K562 (cell line): ENCODE results near the gene MBD3. TPM values are rescaled to one million over a fixed set of nuclear protein-coding genes. Genes with fewer than 3 reads are reported as not detected.
A peak's percentile ranks its signal among the peaks of the same experiment; 100 is the strongest.

Source experiments
- BDP1 ChIP-seq: IDR thresholded peaks from 3 replicates; pipeline ENCODE4 v1.6.1; 2011; ENCODE audit not compliant: insufficient read length, insufficient read depth
- CCAR2 ChIP-seq: fragments of 200-400 bp; formaldehyde crosslinking; IDR thresholded peaks from 2 replicates; pipeline ENCODE4 v1.6.1; 2017; ENCODE audit warnings: mild to moderate bottlenecking, low read depth, low read length
- EP400 ChIP-seq: fragments of 450-650 bp; IDR thresholded peaks from 2 replicates; pipeline ENCODE4 v1.6.1; 2017; ENCODE audit warnings: antibody characterized with exemption, mild to moderate bottlenecking, moderate library complexity
- ILF3 ChIP-seq: fragments of 450-650 bp; IDR thresholded peaks from 2 replicates; pipeline ENCODE4 v1.6.1; 2018; ENCODE audit warnings: antibody characterized with exemption, mild to moderate bottlenecking, moderate library complexity, borderline replicate concordance
- KAT8 ChIP-seq: fragments of 450-650 bp; IDR thresholded peaks from 2 replicates; pipeline ENCODE4 v1.6.1; 2016; ENCODE audit warnings: low read depth, mild to moderate bottlenecking
- LCOR ChIP-seq: sonication (generic); formaldehyde crosslinking; IDR thresholded peaks from 2 replicates; pipeline ENCODE4 v1.8.0; 2022; ENCODE audit warnings: mild to moderate bottlenecking, missing genetic modification reagents
- POLR2A ChIP-seq: fragments of 450-650 bp; conservative IDR thresholded peaks from 2 replicates; pipeline ENCODE4 v1.6.1; 2016
- RAD21 ChIP-seq, 2 experiments: fragments of 250-450 bp in 1 of 2; fragments of 450-650 bp in 1 of 2; sonication (Bioruptor Pico) in 1 of 2; formaldehyde crosslinking in 1 of 2; IDR thresholded peaks in 1 of 2; conservative IDR thresholded peaks in 1 of 2; 2 replicates each; pipeline versions ENCODE4 v1.4.0 to v1.8.0; 2020 to 2022; ENCODE audit warnings: mild to moderate bottlenecking in 2 of 2, moderate library complexity in 1 of 2
- RFX1 ChIP-seq: fragments of 450-650 bp; IDR thresholded peaks from 2 replicates; pipeline ENCODE4 v1.6.1; 2016; ENCODE audit warnings: mild to moderate bottlenecking, moderate library complexity
- SMARCE1 ChIP-seq: fragments of 450-650 bp; IDR thresholded peaks from 2 replicates; pipeline ENCODE4 v1.7.1; 2016; ENCODE audit warnings: mild to moderate bottlenecking
- STAT5A ChIP-seq: IDR thresholded peaks from 2 replicates; pipeline ENCODE4 v1.6.1; 2012; ENCODE audit warnings: low read length, inconsistent platforms, borderline replicate concordance
- ZNF584 ChIP-seq: fragments of 200-800 bp; sonication (Bioruptor generic); IDR thresholded peaks from 2 replicates; pipeline ENCODE4 v1.6.1; 2016; ENCODE audit warnings: low read depth, mild to moderate bottlenecking, missing genetic modification characterization, missing compliant biosample characterization
- ZNF695 ChIP-seq: fragments of 450-650 bp; formaldehyde crosslinking; IDR thresholded peaks from 2 replicates; pipeline ENCODE4 v1.4.0; 2020; ENCODE audit warnings: mild to moderate bottlenecking, moderate library complexity
- polyA plus RNA-seq, 8 experiments: library from polyadenylated mRNA; depleted of rRNA in 4 of 8; stranded (reverse) in 5 of 8; unstranded in 3 of 8; fragments of >200 nt; fragmentation: Nextera tagmentation in 2 of 8; fragmentation: Illumina TruSeq in 1 of 8; extraction: Ambion mirVana in 2 of 8; extraction: Trizol in 1 of 8; gene quantifications; 2 replicates each; pipeline versions ENCODE4 v1.2.1 to v1.2.3, GENCODE V29; 2011 to 2014; ENCODE audit warnings: inconsistent platforms in 1 of 8, missing spikeins in 1 of 8
- total RNA-seq, 7 experiments: library from RNA; depleted of rRNA in 6 of 7; stranded (reverse); fragments of >200 nt in 6 of 7; fragmentation: Illumina TruSeq in 2 of 7; extraction: Trizol in 2 of 7; gene quantifications; 2 replicates each; pipeline versions ENCODE4 v1.2.1 to v1.2.3, GENCODE V29; 2011 to 2021; ENCODE audit warnings: low replicate concordance in 1 of 7
- TF ChIP-seq, protein P1 (sequence below): fragments of 450-650 bp; formaldehyde crosslinking; conservative IDR thresholded peaks from 2 replicates; pipeline ENCODE4 v1.4.0; 2022; ENCODE audit warnings: mild to moderate bottlenecking, missing genetic modification characterization
- TF ChIP-seq, protein P2 (sequence below): fragments of 450-650 bp; conservative IDR thresholded peaks from 2 replicates; pipeline ENCODE4 v1.6.1; 2016; ENCODE audit warnings: missing genetic modification characterization, low read depth, mild to moderate bottlenecking, missing compliant biosample characterization, moderate library complexity
- TF ChIP-seq, protein P3 (sequence below): fragments of 250-450 bp; sonication (Bioruptor Pico); IDR thresholded peaks from 2 replicates; pipeline ENCODE4 v1.5.0; 2022; ENCODE audit warnings: mild to moderate bottlenecking
- TF ChIP-seq, protein P4 (sequence below): sonication (generic); formaldehyde crosslinking; IDR thresholded peaks from 2 replicates; pipeline ENCODE4 v1.9.0; 2022; ENCODE audit warnings: mild to moderate bottlenecking, missing genetic modification reagents
- TF ChIP-seq, protein P5 (sequence below): fragments of 250-450 bp; sonication (Bioruptor Pico); IDR thresholded peaks from 2 replicates; pipeline ENCODE4 v1.5.0; 2021; ENCODE audit warnings: mild to moderate bottlenecking, moderate library complexity

The MBD3 gene
- total and polyA plus RNA-seq, 9 of the 15 experiments (the other 6 are each of a cell fraction or from before 2014, with no cell fraction given), result 0.24 to 137 (median 30.9) TPM

DNA sequence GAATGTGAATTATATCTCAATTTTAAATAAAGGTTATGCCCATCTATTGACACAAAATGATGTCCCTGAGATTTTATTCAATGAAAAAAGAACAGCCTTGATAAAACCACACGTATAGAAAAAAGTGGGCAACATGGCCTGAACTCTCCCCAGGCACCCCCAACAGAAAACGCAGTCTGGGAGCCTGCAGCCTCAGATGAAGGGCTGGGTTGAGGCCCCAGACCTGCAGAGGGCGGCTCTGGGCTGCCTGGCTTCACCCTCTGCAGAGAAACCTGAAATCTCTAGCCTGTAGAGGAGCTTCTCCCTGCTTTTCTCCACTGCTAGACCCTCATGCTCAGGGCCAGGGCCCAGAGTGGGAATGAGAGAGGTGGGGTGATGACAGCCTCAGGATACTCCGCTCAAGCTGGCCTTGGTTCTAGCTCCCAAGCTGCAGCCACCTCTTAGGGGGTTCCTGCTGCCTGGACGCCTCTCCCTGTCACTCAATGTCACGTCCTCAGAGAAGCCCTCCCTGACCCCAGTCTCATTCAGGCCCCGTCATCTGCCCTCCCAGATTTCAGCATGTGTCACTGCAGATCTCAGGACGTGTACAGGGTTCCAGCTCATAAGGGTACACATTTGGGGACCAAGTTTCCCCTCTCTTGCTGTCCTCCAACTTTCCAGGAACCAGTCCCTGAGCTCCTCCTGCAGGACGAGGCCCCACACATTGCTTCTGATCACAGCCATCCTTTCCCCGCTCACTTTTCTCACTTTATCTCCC lies 1.8 kb downstream of the MBD3 start (continued):
- TF ChIP-seq CCAR2 (no peak), LCOR (CRISPR knock-in tag) (no peak), RFX1 (no peak), SMARCE1 (0 out of 2 replicates have a peak, but pooled peaks have one; percentile 5), ZNF584 (no peak), RAD21 (CRISPR knock-in tag; conservative IDR thresholded peaks at IDR 0.05 in 1 of 2, IDR thresholded peaks at IDR 0.05 in 1 of 2) (peak; percentile 6 to 36; a peak in 1 of 4 replicates), STAT5A (no peak), ZNF695 (CRISPR knock-in tag) (no peak), EP400 (no peak), POLR2A (peak; percentile 58), KAT8 (no peak), BDP1 (no peak), ILF3 (no peak)
- TF ChIP-seq, protein P1, sequence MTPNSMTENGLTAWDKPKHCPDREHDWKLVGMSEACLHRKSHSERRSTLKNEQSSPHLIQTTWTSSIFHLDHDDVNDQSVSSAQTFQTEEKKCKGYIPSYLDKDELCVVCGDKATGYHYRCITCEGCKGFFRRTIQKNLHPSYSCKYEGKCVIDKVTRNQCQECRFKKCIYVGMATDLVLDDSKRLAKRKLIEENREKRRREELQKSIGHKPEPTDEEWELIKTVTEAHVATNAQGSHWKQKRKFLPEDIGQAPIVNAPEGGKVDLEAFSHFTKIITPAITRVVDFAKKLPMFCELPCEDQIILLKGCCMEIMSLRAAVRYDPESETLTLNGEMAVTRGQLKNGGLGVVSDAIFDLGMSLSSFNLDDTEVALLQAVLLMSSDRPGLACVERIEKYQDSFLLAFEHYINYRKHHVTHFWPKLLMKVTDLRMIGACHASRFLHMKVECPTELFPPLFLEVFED (CRISPR knock-in tag), result no peak
- TF ChIP-seq, protein P2, sequence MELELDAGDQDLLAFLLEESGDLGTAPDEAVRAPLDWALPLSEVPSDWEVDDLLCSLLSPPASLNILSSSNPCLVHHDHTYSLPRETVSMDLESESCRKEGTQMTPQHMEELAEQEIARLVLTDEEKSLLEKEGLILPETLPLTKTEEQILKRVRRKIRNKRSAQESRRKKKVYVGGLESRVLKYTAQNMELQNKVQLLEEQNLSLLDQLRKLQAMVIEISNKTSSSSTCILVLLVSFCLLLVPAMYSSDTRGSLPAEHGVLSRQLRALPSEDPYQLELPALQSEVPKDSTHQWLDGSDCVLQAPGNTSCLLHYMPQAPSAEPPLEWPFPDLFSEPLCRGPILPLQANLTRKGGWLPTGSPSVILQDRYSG (tag), result no peak
- TF ChIP-seq, protein P3, sequence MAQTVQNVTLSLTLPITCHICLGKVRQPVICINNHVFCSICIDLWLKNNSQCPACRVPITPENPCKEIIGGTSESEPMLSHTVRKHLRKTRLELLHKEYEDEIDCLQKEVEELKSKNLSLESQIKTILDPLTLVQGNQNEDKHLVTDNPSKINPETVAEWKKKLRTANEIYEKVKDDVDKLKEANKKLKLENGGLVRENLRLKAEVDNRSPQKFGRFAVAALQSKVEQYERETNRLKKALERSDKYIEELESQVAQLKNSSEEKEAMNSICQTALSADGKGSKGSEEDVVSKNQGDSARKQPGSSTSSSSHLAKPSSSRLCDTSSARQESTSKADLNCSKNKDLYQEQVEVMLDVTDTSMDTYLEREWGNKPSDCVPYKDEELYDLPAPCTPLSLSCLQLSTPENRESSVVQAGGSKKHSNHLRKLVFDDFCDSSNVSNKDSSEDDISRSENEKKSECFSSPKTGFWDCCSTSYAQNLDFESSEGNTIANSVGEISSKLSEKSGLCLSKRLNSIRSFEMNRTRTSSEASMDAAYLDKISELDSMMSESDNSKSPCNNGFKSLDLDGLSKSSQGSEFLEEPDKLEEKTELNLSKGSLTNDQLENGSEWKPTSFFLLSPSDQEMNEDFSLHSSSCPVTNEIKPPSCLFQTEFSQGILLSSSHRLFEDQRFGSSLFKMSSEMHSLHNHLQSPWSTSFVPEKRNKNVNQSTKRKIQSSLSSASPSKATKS, result no peak
- TF ChIP-seq, protein P4, sequence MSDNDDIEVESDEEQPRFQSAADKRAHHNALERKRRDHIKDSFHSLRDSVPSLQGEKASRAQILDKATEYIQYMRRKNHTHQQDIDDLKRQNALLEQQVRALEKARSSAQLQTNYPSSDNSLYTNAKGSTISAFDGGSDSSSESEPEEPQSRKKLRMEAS (CRISPR knock-in tag), result no peak
- TF ChIP-seq, protein P5, sequence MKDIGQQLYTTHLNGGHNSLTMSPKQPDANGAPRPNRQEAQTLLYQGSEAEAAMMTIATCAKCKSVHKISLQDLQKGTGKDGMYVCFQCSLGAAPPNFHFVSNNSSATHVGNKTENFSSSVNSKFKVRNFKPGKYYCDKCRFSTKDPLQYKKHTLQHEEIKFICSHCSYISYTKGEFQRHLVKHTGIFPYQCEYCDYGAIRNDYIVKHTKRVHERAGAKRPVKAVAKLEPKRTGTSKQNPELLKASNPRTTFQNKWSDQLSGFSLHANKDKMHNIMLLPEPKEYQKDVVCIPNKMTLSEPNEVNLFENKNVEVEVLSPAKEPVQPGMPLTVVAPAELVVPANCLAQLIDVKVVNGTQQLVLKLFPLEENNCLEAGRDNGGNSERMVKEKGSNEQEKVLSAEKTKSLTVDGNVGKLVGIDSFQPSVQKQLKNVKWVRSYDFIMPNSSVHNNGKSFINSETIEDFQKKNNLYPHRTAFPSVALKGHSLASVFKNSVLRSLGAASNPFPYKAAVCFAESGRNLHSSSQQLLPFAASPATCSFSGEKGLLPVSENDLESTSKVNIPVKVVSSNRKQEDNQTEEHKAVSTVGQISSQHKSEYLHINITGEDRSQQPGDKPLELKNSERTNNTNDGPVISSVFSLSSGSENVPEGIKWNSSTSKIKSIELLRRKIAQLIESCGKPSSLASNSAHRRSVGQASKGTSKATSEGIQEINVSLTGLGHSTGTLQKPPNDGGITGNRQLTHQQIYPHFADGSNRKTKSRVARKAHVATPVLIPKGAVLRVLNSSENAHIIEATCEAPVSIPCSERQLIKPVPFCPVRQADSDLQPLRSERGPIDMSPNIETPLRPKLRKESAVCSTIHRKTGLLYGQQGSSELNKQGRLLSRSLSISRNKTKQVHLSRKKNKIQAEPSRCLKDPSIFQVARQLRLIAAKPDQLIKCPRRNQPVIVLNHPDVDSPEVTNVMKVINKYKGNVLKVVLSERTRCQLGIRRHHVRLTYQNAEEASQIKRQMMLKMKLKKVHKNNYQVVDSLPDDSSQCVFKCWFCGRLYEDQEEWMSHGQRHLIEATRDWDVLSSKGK (CRISPR knock-in tag), result no peak
